OCI-LY1 (cell line): ENCODE results near the gene RAI1.

Source experiments
- H2AFZ ChIP-seq: fragments of 200-600 bp; sonication (generic), shearing (Covaris generic); 2 replicates; pipeline ENCODE4 v1.6.0; 2014; ENCODE audit warnings: antibody characterized with exemption, mild to moderate bottlenecking, low read length
- H3F3A ChIP-seq: fragments of 200-600 bp; sonication (generic), shearing (Covaris generic); 2 replicates; pipeline ENCODE4 v1.6.0; 2014; ENCODE audit warnings: mild to moderate bottlenecking, antibody characterized with exemption, low read length, moderate library complexity; ENCODE audit not compliant: insufficient read depth
- H3K27ac ChIP-seq: fragments of 200-600 bp; sonication (generic); 2 replicates; pipeline ENCODE4 v1.5.1; 2014; ENCODE audit warnings: low read length, mixed run types, mild to moderate bottlenecking, low read depth; ENCODE audit not compliant: poor library complexity, severe bottlenecking
- H3K27me3 ChIP-seq: fragments of 200-600 bp; sonication (generic); 2 replicates; pipeline ENCODE4 v1.6.0; 2014; ENCODE audit warnings: antibody characterized with exemption, mild to moderate bottlenecking, low read length, moderate library complexity; ENCODE audit not compliant: insufficient read depth
- H3K36me3 ChIP-seq: fragments of 200-600 bp; sonication (generic); 2 replicates; pipeline ENCODE4 v1.6.1; 2014; ENCODE audit warnings: mild to moderate bottlenecking, antibody characterized with exemption, low read length, moderate library complexity, mixed read lengths; ENCODE audit not compliant: insufficient read depth
- H3K4me1 ChIP-seq: fragments of 200-600 bp; sonication (generic); 2 replicates; pipeline ENCODE4 v1.5.1; 2014; ENCODE audit warnings: mild to moderate bottlenecking, low read length, moderate library complexity; ENCODE audit not compliant: insufficient read depth, severe bottlenecking
- H3K4me2 ChIP-seq: fragments of 200-600 bp; sonication (generic), shearing (Covaris generic); 2 replicates; pipeline ENCODE4 v1.6.1; 2014; ENCODE audit warnings: low read length
- H3K4me3 ChIP-seq: fragments of 200-600 bp; sonication (generic); 2 replicates; pipeline ENCODE4 v1.5.1; 2014; ENCODE audit warnings: low read length, low read depth, mild to moderate bottlenecking, mixed read lengths; ENCODE audit not compliant: poor library complexity, severe bottlenecking
- H3K79me2 ChIP-seq: fragments of 200-600 bp; shearing (Covaris generic); 2 replicates; pipeline ENCODE4 v1.6.1; 2016; ENCODE audit warnings: mixed run types, low read length, mixed read lengths; ENCODE audit not compliant: insufficient read depth
- H3K9ac ChIP-seq: fragments of 200-600 bp; sonication (generic), shearing (Covaris generic); 2 replicates; pipeline ENCODE4 v1.6.1; 2014; ENCODE audit warnings: mild to moderate bottlenecking, low read length, mixed read lengths
- H3K9me2 ChIP-seq: fragments of 200-600 bp; sonication (generic), shearing (Covaris generic); 2 replicates; pipeline ENCODE4 v1.6.1; 2014; ENCODE audit warnings: low read depth, mild to moderate bottlenecking, low read length, mixed read lengths
- H3K9me3 ChIP-seq: fragments of 200-600 bp; shearing (Covaris generic); 2 replicates; pipeline ENCODE4 v1.6.1; 2014; ENCODE audit warnings: low read length, mixed read lengths
- H4K20me1 ChIP-seq: fragments of 200-600 bp; sonication (generic), shearing (Covaris generic); 2 replicates; pipeline ENCODE4 v1.6.0; 2016; ENCODE audit warnings: mild to moderate bottlenecking, low read length; ENCODE audit not compliant: insufficient read depth
- EZH2 ChIP-seq: fragments of 200-600 bp; sonication (generic), shearing (Covaris generic); IDR thresholded peaks from 2 replicates; pipeline ENCODE4 v1.8.0; 2017; ENCODE audit warnings: borderline replicate concordance, mixed run types, mild to moderate bottlenecking, antibody characterized with exemption, low read length, moderate library complexity, mixed read lengths
- TF ChIP-seq, protein P1 (sequence below): fragments of 200-600 bp; sonication (generic), shearing (Covaris generic); IDR thresholded peaks from 2 replicates; pipeline ENCODE4 v1.5.1; 2017; ENCODE audit warnings: mild to moderate bottlenecking, antibody characterized with exemption, low read length, moderate library complexity, mixed read lengths

Gene RAI1

DNA sequence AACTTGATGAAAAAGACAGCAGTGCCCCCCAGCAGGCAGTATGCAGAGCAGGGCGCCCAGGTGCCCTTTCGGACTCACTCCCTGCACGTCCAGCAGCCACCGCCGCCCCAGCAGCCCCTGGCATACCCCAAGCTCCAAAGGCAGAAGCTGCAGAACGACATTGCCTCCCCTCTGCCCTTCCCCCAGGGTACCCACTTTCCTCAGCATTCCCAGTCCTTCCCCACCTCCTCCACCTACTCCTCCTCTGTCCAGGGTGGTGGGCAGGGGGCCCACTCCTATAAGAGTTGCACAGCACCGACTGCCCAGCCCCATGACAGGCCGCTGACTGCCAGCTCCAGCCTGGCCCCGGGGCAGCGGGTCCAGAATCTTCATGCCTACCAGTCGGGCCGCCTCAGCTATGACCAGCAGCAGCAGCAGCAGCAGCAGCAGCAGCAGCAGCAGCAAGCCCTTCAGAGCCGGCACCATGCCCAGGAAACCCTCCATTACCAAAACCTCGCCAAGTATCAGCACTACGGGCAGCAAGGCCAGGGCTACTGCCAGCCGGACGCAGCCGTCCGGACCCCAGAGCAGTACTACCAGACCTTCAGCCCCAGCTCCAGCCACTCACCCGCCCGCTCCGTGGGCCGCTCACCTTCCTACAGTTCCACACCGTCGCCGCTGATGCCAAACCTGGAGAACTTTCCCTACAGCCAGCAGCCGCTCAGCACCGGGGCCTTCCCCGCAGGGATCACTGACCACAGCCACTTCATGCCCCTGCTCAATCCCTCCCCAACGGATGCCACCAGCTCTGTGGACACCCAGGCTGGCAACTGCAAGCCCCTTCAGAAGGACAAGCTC lies 112.3 kb downstream of the RAI1 start:
- no peak overlapping the region for H3K4me2 ChIP-seq
- no peak overlapping the region for H3K4me3 ChIP-seq
- H3K27ac ChIP-seq = no peak overlapping the region
- TF ChIP-seq EZH2 = no peak
- TF ChIP-seq, protein P1, sequence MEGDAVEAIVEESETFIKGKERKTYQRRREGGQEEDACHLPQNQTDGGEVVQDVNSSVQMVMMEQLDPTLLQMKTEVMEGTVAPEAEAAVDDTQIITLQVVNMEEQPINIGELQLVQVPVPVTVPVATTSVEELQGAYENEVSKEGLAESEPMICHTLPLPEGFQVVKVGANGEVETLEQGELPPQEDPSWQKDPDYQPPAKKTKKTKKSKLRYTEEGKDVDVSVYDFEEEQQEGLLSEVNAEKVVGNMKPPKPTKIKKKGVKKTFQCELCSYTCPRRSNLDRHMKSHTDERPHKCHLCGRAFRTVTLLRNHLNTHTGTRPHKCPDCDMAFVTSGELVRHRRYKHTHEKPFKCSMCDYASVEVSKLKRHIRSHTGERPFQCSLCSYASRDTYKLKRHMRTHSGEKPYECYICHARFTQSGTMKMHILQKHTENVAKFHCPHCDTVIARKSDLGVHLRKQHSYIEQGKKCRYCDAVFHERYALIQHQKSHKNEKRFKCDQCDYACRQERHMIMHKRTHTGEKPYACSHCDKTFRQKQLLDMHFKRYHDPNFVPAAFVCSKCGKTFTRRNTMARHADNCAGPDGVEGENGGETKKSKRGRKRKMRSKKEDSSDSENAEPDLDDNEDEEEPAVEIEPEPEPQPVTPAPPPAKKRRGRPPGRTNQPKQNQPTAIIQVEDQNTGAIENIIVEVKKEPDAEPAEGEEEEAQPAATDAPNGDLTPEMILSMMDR = no peak
- no peaks in the 10 kb centered on the region for H3K4me1 ChIP-seq
- no peak overlapping the region for H2AFZ ChIP-seq
- no peak overlapping the region for H3K9ac ChIP-seq
- no peaks in the 10 kb centered on the region for H3K79me2 ChIP-seq
- no peaks in the 10 kb centered on the region for H3K9me3 ChIP-seq
- H3K27me3 ChIP-seq = peaks cover 14% of the 10 kb centered on the region; the same call in 1 of the 2 replicates
- no peaks in the 10 kb centered on the region for H3F3A ChIP-seq
- H3K9me2 ChIP-seq = no peaks in the 10 kb centered on the region
- no peaks in the 10 kb centered on the region for H4K20me1 ChIP-seq
- H3K36me3 ChIP-seq = no peaks in the 10 kb centered on the region

DNA sequence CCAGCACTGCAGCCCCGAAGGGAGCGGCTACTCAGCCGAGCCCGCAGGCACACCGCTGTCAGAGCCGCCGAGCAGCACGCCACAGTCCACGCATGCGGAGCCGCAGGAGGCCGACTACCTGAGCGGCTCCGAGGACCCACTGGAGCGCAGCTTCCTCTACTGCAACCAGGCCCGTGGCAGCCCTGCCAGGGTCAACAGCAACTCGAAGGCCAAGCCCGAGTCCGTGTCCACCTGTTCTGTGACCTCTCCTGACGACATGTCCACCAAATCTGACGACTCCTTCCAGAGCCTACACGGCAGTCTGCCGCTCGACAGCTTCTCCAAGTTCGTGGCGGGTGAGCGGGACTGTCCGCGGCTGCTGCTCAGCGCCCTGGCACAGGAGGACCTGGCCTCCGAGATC lies 113.1 kb downstream of the RAI1 start:
- H3K4me3 ChIP-seq = no peak overlapping the region

DNA sequence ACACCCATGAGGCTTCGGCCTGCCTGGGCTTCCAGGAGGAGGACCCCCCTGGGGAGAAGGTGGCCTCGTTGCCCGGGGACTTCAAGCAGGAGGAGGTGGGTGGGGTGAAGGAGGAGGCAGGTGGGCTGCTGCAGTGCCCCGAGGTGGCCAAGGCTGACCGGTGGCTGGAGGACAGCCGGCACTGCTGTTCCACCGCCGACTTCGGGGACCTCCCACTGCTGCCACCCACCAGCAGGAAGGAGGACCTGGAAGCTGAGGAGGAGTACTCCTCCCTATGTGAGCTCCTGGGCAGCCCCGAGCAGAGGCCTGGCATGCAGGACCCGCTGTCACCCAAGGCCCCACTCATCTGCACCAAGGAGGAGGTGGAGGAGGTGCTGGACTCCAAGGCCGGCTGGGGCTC lies 114.0 kb downstream of the RAI1 start:
- Histone ChIP-seq H2AFZ (no peak overlapping the region), H3F3A (no peaks in the 10 kb centered on the region), H3K9me2 (no peaks in the 10 kb centered on the region), H3K9me3 (no peaks in the 10 kb centered on the region), H3K9ac (no peak overlapping the region), H3K27me3 (peaks cover 9% of the 10 kb centered on the region), H3K4me2 (no peak overlapping the region), H3K27ac (no peak overlapping the region), H3K4me1 (no peaks in the 10 kb centered on the region), H3K4me3 (no peak overlapping the region), H3K79me2 (no peaks in the 10 kb centered on the region), H3K36me3 (no peaks in the 10 kb centered on the region), H4K20me1 (no peaks in the 10 kb centered on the region)
- TF ChIP-seq EZH2 = no peak
- TF ChIP-seq, protein P1 = no peak

More for the DNA sequence above, 113.1 kb downstream of the RAI1 start:
- TF ChIP-seq, protein P1 = no peak
- no peak for TF ChIP-seq EZH2
- Histone ChIP-seq H3F3A (no peaks in the 10 kb centered on the region), H3K9ac (no peak overlapping the region), H4K20me1 (no peaks in the 10 kb centered on the region), H3K27me3 (peaks cover 12% of the 10 kb centered on the region), H3K9me3 (no peaks in the 10 kb centered on the region), H3K4me2 (no peak overlapping the region), H3K27ac (no peak overlapping the region), H3K9me2 (no peaks in the 10 kb centered on the region), H3K36me3 (no peaks in the 10 kb centered on the region), H3K4me1 (no peaks in the 10 kb centered on the region), H2AFZ (no peak overlapping the region), H3K79me2 (no peaks in the 10 kb centered on the region)
